ENCODE results near the gene CHD1.
A peak's percentile ranks its signal among the peaks of the same experiment; 100 is the strongest.

CHD1 gene

GRCh38 chr5:98898743-98899142 lies 30.1 kb downstream of the CHD1 start:
- no peak for DNase-seq

- no peak for DNase-seq
Measured at GRCh38 chr5:98891591-98891990, 37.2 kb downstream of the CHD1 start.

- DNase-seq = no peak
Measured at GRCh38 chr5:98880598-98880997, 48.2 kb downstream of the CHD1 start.

GRCh38 chr5:98880151-98880550 lies 48.7 kb downstream of the CHD1 start:
- DNase-seq = no peak

GRCh38 chr5:98877600-98877999 lies 51.2 kb downstream of the CHD1 start:
- no peak for DNase-seq

GRCh38 chr5:98872674-98873073 lies 56.1 kb downstream of the CHD1 start:
- no peak for DNase-seq

- DNase-seq = no peak
Measured at GRCh38 chr5:98865690-98866089, 63.1 kb downstream of the CHD1 start.

- DNase-seq = no peak
Measured at GRCh38 chr5:98847054-98847453, 81.8 kb downstream of the CHD1 start.

- DNase-seq = no peak
Measured at GRCh38 chr5:98846520-98846919, 82.3 kb downstream of the CHD1 start.

- no peak for DNase-seq
Measured at GRCh38 chr5:98845878-98846277, 82.9 kb downstream of the CHD1 start.

- DNase-seq = no peak
Measured at GRCh38 chr5:98844865-98845264, 83.9 kb downstream of the CHD1 start.

GRCh38 chr5:98843481-98843880 lies 85.3 kb downstream of the CHD1 start:
- no peak for DNase-seq

GRCh38 chr5:98840946-98841345 lies 87.9 kb downstream of the CHD1 start:
- no peak for DNase-seq

GRCh38 chr5:98839469-98840383 lies 89.1 kb downstream of the CHD1 start:
- DNase-seq = no peak

GRCh38 chr5:98836175-98836574 lies 92.6 kb downstream of the CHD1 start:
- no peak for DNase-seq

GRCh38 chr5:98827588-98828284 lies 101.1 kb downstream of the CHD1 start:
- DNase-seq = no peak

GRCh38 chr5:98827161-98827560 lies 101.6 kb downstream of the CHD1 start:
- peak; percentile 1 for DNase-seq

GRCh38 chr5:98825582-98826375 lies 103.0 kb downstream of the CHD1 start:
- DNase-seq = no peak

GRCh38 chr5:98816582-98817222 lies 112.1 kb downstream of the CHD1 start:
- no peak for DNase-seq

- no peak for DNase-seq
Measured at GRCh38 chr5:98813755-98814154, 115.1 kb downstream of the CHD1 start.

GRCh38 chr5:98810206-98810605 lies 118.6 kb downstream of the CHD1 start:
- no peak for DNase-seq

- no peak for DNase-seq
Measured at GRCh38 chr5:98807806-98808205, 121.0 kb downstream of the CHD1 start.

GRCh38 chr5:98805070-98805469 lies 123.7 kb downstream of the CHD1 start:
- DNase-seq = no peak
